Stimulated activated naive CD4-positive, alpha-beta T cell treated with Interleukin-2 at 50 U/mL for 16 hours (primary cell): ENCODE measurements around the gene GAL3ST2.
"Not testable (repeated sequence)": the region's sequence is repeated elsewhere in the genome, so short reads cannot be mapped to it uniquely, and the experiment has no call there.

Source experiments
- DNase-seq: peaks from one replicate; lab custom pipeline; 2025; lab: John Stamatoyannopoulos, UW

The GAL3ST2 gene

GRCh38 chr2:241809383-241810306 is 33.0 kb downstream of the GAL3ST2 start:
- no peak for DNase-seq

- DNase-seq = no peak
Measured at GRCh38 chr2:241810307-241811200, 33.9 kb downstream of the GAL3ST2 start.

- no peak for DNase-seq
Measured at GRCh38 chr2:241811201-241811951, 34.8 kb downstream of the GAL3ST2 start.

GRCh38 chr2:241811952-241812729 is 35.5 kb downstream of the GAL3ST2 start:
- no peak for DNase-seq

GRCh38 chr2:241812730-241813643 is 36.4 kb downstream of the GAL3ST2 start:
- DNase-seq = no peak

GRCh38 chr2:241813644-241814392 is 37.2 kb downstream of the GAL3ST2 start:
- no peak for DNase-seq

- no peak for DNase-seq
Measured at GRCh38 chr2:241814393-241814642, 37.7 kb downstream of the GAL3ST2 start.

- no peak for DNase-seq
Measured at GRCh38 chr2:241814643-241815476, 38.2 kb downstream of the GAL3ST2 start.

GRCh38 chr2:241815477-241816430 is 39.1 kb downstream of the GAL3ST2 start:
- DNase-seq = no peak

GRCh38 chr2:241816431-241817121 is 40.0 kb downstream of the GAL3ST2 start:
- no peak for DNase-seq

GRCh38 chr2:241817126-241817820 is 40.7 kb downstream of the GAL3ST2 start:
- no peak for DNase-seq

- DNase-seq = not testable (repeated sequence)
Measured at GRCh38 chr2:241817821-241818215, 41.2 kb downstream of the GAL3ST2 start.

GRCh38 chr2:241818229-241818942 is 41.8 kb downstream of the GAL3ST2 start:
- DNase-seq = no peak

GRCh38 chr2:241818943-241819270 is 42.3 kb downstream of the GAL3ST2 start:
- no peak for DNase-seq

GRCh38 chr2:241819947-241820624 is 43.5 kb downstream of the GAL3ST2 start:
- DNase-seq = not testable (repeated sequence)
